GM23248 (cell line): ENCODE results near the gene EPHA5. TPM values are rescaled to one million over a fixed set of nuclear protein-coding genes. Genes with fewer than 3 reads are reported as not detected.
"Not testable (repeated sequence)": the region's sequence is repeated elsewhere in the genome, so short reads cannot be mapped to it uniquely, and the experiment has no call there.

ENCODE experiments used
- DNase-seq: peaks from one replicate; pipeline ENCODE4 v3.0.0-alpha.2; 2015
- H2AFZ ChIP-seq: fragments of 200-600 bp; sonication (generic); 2 replicates; pipeline ENCODE4 v1.6.1; 2016; ENCODE audit warnings: antibody characterized with exemption
- H3F3A ChIP-seq: fragments of 200-600 bp; sonication (generic); 2 replicates; pipeline ENCODE4 v1.6.1; 2016; ENCODE audit warnings: mild to moderate bottlenecking, antibody characterized with exemption, mixed run types; ENCODE audit not compliant: insufficient read depth
- H3K27ac ChIP-seq: fragments of 200-600 bp; sonication (generic); 2 replicates; pipeline ENCODE4 v1.5.1; 2016; ENCODE audit warnings: mild to moderate bottlenecking
- H3K27me3 ChIP-seq: fragments of 200-600 bp; sonication (generic); replicated peaks from 2 replicates; pipeline ENCODE4 v1.6.1; 2016; ENCODE audit warnings: mild to moderate bottlenecking; ENCODE audit not compliant: insufficient read depth
- H3K36me3 ChIP-seq: fragments of 200-600 bp; sonication (generic); 2 replicates; pipeline ENCODE4 v1.6.1; 2016; ENCODE audit warnings: low read depth, mild to moderate bottlenecking
- H3K4me1 ChIP-seq: fragments of 200-600 bp; sonication (generic); 2 replicates; pipeline ENCODE4 v1.6.1; 2016; ENCODE audit warnings: mild to moderate bottlenecking; ENCODE audit not compliant: insufficient read depth
- H3K4me2 ChIP-seq: fragments of 200-600 bp; sonication (generic); one replicate; pipeline ENCODE4 v1.6.1; 2016; ENCODE audit warnings: mild to moderate bottlenecking; ENCODE audit not compliant: unreplicated experiment
- H3K4me3 ChIP-seq: fragments of 200-600 bp; sonication (generic); 2 replicates; pipeline ENCODE4 v1.5.1; 2016; ENCODE audit warnings: mild to moderate bottlenecking
- H3K79me2 ChIP-seq: fragments of 200-600 bp; sonication (generic); 2 replicates; pipeline ENCODE4 v1.6.1; 2016; ENCODE audit warnings: mild to moderate bottlenecking; ENCODE audit not compliant: insufficient read depth
- H3K9ac ChIP-seq: fragments of 200-600 bp; sonication (generic); 2 replicates; pipeline ENCODE4 v1.6.1; 2016; ENCODE audit warnings: mild to moderate bottlenecking
- H3K9me2 ChIP-seq: fragments of 200-600 bp; sonication (generic); 2 replicates; pipeline ENCODE4 v1.6.1; 2016; ENCODE audit warnings: mixed run types, mild to moderate bottlenecking, moderate library complexity; ENCODE audit not compliant: insufficient read depth
- H3K9me3 ChIP-seq: fragments of 200-600 bp; sonication (generic); one replicate; pipeline ENCODE4 v1.6.1; 2017; ENCODE audit warnings: low read depth
- H4K20me1 ChIP-seq: fragments of 200-600 bp; sonication (generic); 2 replicates; pipeline ENCODE4 v1.6.0; 2016; ENCODE audit not compliant: insufficient read depth
- EZH2 ChIP-seq: fragments of 200-600 bp; sonication (generic); IDR thresholded peaks from 2 replicates; pipeline ENCODE4 v1.6.1; 2018; ENCODE audit warnings: antibody characterized with exemption, mild to moderate bottlenecking; ENCODE audit not compliant: insufficient read depth, poor library complexity, severe bottlenecking
- EZH2phosphoT487 ChIP-seq: fragments of 200-600 bp; sonication (generic); IDR thresholded peaks from 2 replicates; pipeline ENCODE4 v1.6.1; 2018; ENCODE audit warnings: antibody characterized with exemption, moderate library complexity, mild to moderate bottlenecking, low read depth; ENCODE audit not compliant: insufficient read depth
- WGBS, 2 experiments: methylation state at CpG; one replicate each; pipeline ENCODE4 v1.1.6; 2015 to 2017; ENCODE audit warnings: low lambda C conversion rate in 2 of 2, low coverage in 1 of 2; ENCODE audit errors: missing lambda C conversion rate in 2 of 2; 5-methylcytosine and 5-hydroxymethylcytosine counted together
- in situ Hi-C: fragments of 300-500 bp; cut with MboI; formaldehyde crosslinking; loops from 2 replicates; pipeline ENCODE4 v1.15.0; 2020
- polyA plus RNA-seq: library from polyadenylated mRNA; unstranded; fragments of >200 nt; fragmentation: Nextera tagmentation; extraction: Ambion mirVana; gene quantifications from 2 replicates; pipeline ENCODE4 v1.2.1, GENCODE V29; 2016
- total RNA-seq: library from RNA; depleted of rRNA; stranded (reverse); fragments of >200 nt; shearing (Covaris generic); gene quantifications from 2 replicates; pipeline ENCODE4 v1.2.3, GENCODE V29; 2014

EPHA5 gene
- total and polyA plus RNA-seq, 2 experiments from 2014 or later, result not detected

DNA sequence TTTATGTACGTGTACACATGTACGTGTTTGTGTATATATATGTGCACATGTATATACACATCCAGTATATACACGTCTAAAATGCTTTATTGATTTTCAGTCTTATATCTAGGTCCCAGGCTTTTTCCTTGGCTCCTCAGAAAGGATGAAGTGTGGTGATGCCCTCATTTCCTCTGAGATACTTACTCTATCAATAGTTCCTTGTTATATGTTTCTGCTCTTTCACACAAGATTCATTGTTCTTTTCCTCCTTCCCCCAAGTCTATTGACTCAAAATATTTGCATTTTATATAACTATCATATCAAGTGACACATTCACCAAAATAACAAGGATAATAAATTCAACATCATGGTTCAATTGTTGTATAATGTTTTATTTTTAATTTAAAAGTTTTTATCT lies 359.2 kb downstream of the EPHA5 start:
- H3K9ac ChIP-seq, result no peak overlapping the region
- H3K27me3 ChIP-seq, result no peaks in the 10 kb centered on the region
- WGBS, 2 experiments, result 54 to 60% methylated on average over 3 of the region's 3 CpGs
- no peaks in the 10 kb centered on the region for H3K79me2 ChIP-seq
- no peak for DNase-seq
- in situ Hi-C loops, result no loop called here
- no peak overlapping the region for H3K27ac ChIP-seq
- no peak overlapping the region for H3K4me3 ChIP-seq
- H3K36me3 ChIP-seq, result no peaks in the 10 kb centered on the region
- H3K9me2 ChIP-seq, result no peaks in the 10 kb centered on the region
- H4K20me1 ChIP-seq, result no peaks in the 10 kb centered on the region
- no peak overlapping the region for H2AFZ ChIP-seq
- H3K4me2 ChIP-seq, result no peak overlapping the region
- TF ChIP-seq EZH2phosphoT487, result no peak
- no peak for TF ChIP-seq EZH2
- H3F3A ChIP-seq, result no peaks in the 10 kb centered on the region
- H3K9me3 ChIP-seq, result no peaks in the 10 kb centered on the region
- no peaks in the 10 kb centered on the region for H3K4me1 ChIP-seq

DNA sequence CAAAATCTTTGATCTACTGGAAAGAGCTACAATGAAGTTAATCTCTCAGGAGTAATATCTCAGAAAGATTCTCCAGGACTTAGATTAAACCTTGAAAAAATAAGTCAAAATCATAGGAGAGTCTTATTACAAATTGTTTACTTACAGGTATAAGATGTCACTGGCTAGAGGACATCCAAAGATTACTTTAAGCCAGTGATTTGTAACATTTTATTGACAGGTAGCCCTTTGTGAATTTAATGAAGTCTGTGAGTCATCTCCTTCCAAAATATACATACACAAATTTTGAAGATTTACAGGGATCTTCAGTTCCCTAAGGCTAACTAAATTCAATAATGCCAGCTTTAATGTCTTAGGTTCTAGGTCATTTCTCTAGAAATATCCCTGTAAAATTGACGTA lies 359.7 kb downstream of the EPHA5 start:
- Histone ChIP-seq H3K4me2 (no peak overlapping the region), H4K20me1 (no peaks in the 10 kb centered on the region), H3K4me1 (no peaks in the 10 kb centered on the region), H3K9me2 (no peaks in the 10 kb centered on the region), H3K36me3 (no peaks in the 10 kb centered on the region), H3K9ac (no peak overlapping the region), H2AFZ (no peak overlapping the region), H3K4me3 (no peak overlapping the region), H3K27ac (no peak overlapping the region), H3K27me3 (no peaks in the 10 kb centered on the region), H3F3A (no peaks in the 10 kb centered on the region), H3K79me2 (no peaks in the 10 kb centered on the region), H3K9me3 (no peaks in the 10 kb centered on the region)
- in situ Hi-C loops, result no loop called here
- DNase-seq, result no peak
- no peak for TF ChIP-seq EZH2
- no peak for TF ChIP-seq EZH2phosphoT487
- WGBS, 2 experiments, result 16 to 29% methylated on average over 1 of the region's 1 CpG

DNA sequence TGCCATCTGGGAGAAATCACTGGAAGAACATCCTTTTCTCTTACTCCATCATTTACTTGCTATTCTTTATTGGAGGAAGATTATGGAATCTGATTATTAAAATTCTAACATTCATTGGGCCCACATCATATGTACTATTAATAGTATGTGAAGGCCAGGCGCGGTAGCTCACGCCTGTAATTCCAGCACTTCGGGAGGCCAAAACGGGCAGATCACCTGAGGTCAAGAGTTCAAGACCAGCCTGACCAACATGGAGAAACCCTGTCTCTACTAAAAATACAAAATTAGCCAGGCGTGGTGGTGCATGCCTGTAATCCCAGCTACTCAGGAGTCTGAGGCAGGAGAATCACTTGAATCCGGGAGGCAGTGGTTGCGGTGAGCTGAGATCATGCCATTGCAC lies 361.7 kb downstream of the EPHA5 start:
- DNase-seq, H3K36me3 ChIP-seq, H3K4me1 ChIP-seq, H3K4me3 ChIP-seq, H4K20me1 ChIP-seq, H2AFZ ChIP-seq, H3F3A ChIP-seq, H3K9me2 ChIP-seq, in situ Hi-C loops, H3K4me2 ChIP-seq, H3K9ac ChIP-seq, H3K9me3 ChIP-seq, H3K79me2 ChIP-seq, H3K27me3 ChIP-seq, H3K27ac ChIP-seq: not testable (repeated sequence)
- WGBS, 2 experiments, result 60 to 70% methylated on average over 8 of the region's 8 CpGs

- H3K4me3 ChIP-seq, result no peak overlapping the region
- H3F3A ChIP-seq, result no peaks in the 10 kb centered on the region
- DNase-seq, result no peak
- TF ChIP-seq EZH2phosphoT487 (no peak), EZH2 (no peak)
- H3K27me3 ChIP-seq, result no peaks in the 10 kb centered on the region
- no peaks in the 10 kb centered on the region for H3K79me2 ChIP-seq
- no peak overlapping the region for H2AFZ ChIP-seq
- H3K9me2 ChIP-seq, result no peaks in the 10 kb centered on the region
- H3K27ac ChIP-seq, result no peak overlapping the region
- WGBS, 2 experiments, result 0 to 10% methylated on average over 1 of the region's 1 CpG
- H3K36me3 ChIP-seq, result no peaks in the 10 kb centered on the region
- no peak overlapping the region for H3K4me2 ChIP-seq
- no peaks in the 10 kb centered on the region for H3K9me3 ChIP-seq
- no peaks in the 10 kb centered on the region for H3K4me1 ChIP-seq
- H3K9ac ChIP-seq, result no peak overlapping the region
- H4K20me1 ChIP-seq, result no peaks in the 10 kb centered on the region
- in situ Hi-C loops, result no loop called here
These were observed 368.1 kb downstream of the EPHA5 start for GRCh38 chr4:65302145-65302544.

GRCh38 chr4:65296246-65296645 lies 374.0 kb downstream of the EPHA5 start:
- Histone ChIP-seq H3K4me3 (no peak overlapping the region), H3K4me2 (no peak overlapping the region), H3K27me3 (no peaks in the 10 kb centered on the region), H3K4me1 (no peaks in the 10 kb centered on the region), H4K20me1 (no peaks in the 10 kb centered on the region), H2AFZ (no peak overlapping the region), H3K9me2 (no peaks in the 10 kb centered on the region), H3K79me2 (no peaks in the 10 kb centered on the region), H3K27ac (no peak overlapping the region), H3K36me3 (no peaks in the 10 kb centered on the region), H3K9ac (no peak overlapping the region), H3K9me3 (no peaks in the 10 kb centered on the region), H3F3A (no peaks in the 10 kb centered on the region)
- in situ Hi-C loops, result no loop called here
- no peak for DNase-seq
- 27 to 28% methylated on average over 4 of the region's 4 CpGs for WGBS, 2 experiments
- no peak for TF ChIP-seq EZH2
- no peak for TF ChIP-seq EZH2phosphoT487
